ENCODE results near the gene EIF3K. TPM values are rescaled to one million over a fixed set of nuclear protein-coding genes. Genes with fewer than 3 reads are reported as not detected.
"Not testable (repeated sequence)": the region's sequence is repeated elsewhere in the genome, so short reads cannot be mapped to it uniquely, and the experiment has no call there.

EIF3K gene
- 258 and 262 TPM in 2 replicates for total RNA-seq
- long read RNA-seq, transcript EIF3K-201 (8 exons, 864 nt): major isoform, 114 of 137 reads
- long read RNA-seq, partial matches to known transcripts: 1 of 137 reads
- long read RNA-seq, other reads (novel, unspliced or antisense): 14 of 137 reads

- Mint-ChIP-seq H3K9me3 (ENCODE audit: unreplicated experiment) (no peaks in the 10 kb centered on the region), H3K4me3 (ENCODE audit: unreplicated experiment) (peak within 1 kb of the TSS; percentile 98), H3K36me3 (ENCODE audit: unreplicated experiment) (peaks cover 13% of the 10 kb centered on the region), H3K27me3 (ENCODE audit: unreplicated experiment) (peaks cover 3% of the 10 kb centered on the region), H3K27ac (ENCODE audit: unreplicated experiment) (peak within 1 kb of the TSS; percentile 94), H3K4me1 (ENCODE audit: unreplicated experiment) (peaks cover 20% of the 10 kb centered on the region)
- peak; percentile 99 for DNase-seq (ENCODE audit: extremely low spot score, unreplicated experiment)
- no peak for TF ChIP-seq CTCF (IDR thresholded peaks at IDR 0.05)
Measured at GRCh38 chr19:38618590-38619360, at the start of gene EIF3K. EIF3K (plus strand) TSS chr19:38619188; CDS start chr19:38619269, 81 bp downstream.

- DNase-seq (ENCODE audit: extremely low spot score, unreplicated experiment): no peak
Measured at GRCh38 chr19:38569368-38569983, 49.5 kb upstream of the EIF3K start.

GRCh38 chr19:38571682-38572081, 47.3 kb upstream of the EIF3K start:
- no peaks in the 10 kb centered on the region for H3K9me3 Mint-ChIP-seq (ENCODE audit: unreplicated experiment)
- TF ChIP-seq CTCF (IDR thresholded peaks at IDR 0.05): no peak
- H3K27me3 Mint-ChIP-seq (ENCODE audit: unreplicated experiment): peaks cover 2% of the 10 kb centered on the region
- H3K4me1 Mint-ChIP-seq (ENCODE audit: unreplicated experiment): no peaks in the 10 kb centered on the region
- H3K36me3 Mint-ChIP-seq (ENCODE audit: unreplicated experiment): no peaks in the 10 kb centered on the region
- no peak overlapping the region for H3K27ac Mint-ChIP-seq (ENCODE audit: unreplicated experiment)
- H3K4me3 Mint-ChIP-seq (ENCODE audit: unreplicated experiment): no peak overlapping the region
- DNase-seq (ENCODE audit: extremely low spot score, unreplicated experiment): no peak

More at GRCh38 chr19:38569368-38569983, 49.5 kb upstream of the EIF3K start:
- Mint-ChIP-seq H3K27me3 (ENCODE audit: unreplicated experiment) (peaks cover 2% of the 10 kb centered on the region), H3K9me3 (ENCODE audit: unreplicated experiment) (no peaks in the 10 kb centered on the region), H3K4me1 (ENCODE audit: unreplicated experiment) (no peaks in the 10 kb centered on the region), H3K4me3 (ENCODE audit: unreplicated experiment) (no peak overlapping the region), H3K27ac (ENCODE audit: unreplicated experiment) (no peak overlapping the region), H3K36me3 (ENCODE audit: unreplicated experiment) (no peaks in the 10 kb centered on the region)
- no peak for TF ChIP-seq CTCF (IDR thresholded peaks at IDR 0.05)

GRCh38 chr19:38577826-38578225, 41.2 kb upstream of the EIF3K start:
- Mint-ChIP-seq H3K36me3 (ENCODE audit: unreplicated experiment) (no peaks in the 10 kb centered on the region), H3K4me1 (ENCODE audit: unreplicated experiment) (no peaks in the 10 kb centered on the region), H3K4me3 (ENCODE audit: unreplicated experiment) (no peak overlapping the region), H3K9me3 (ENCODE audit: unreplicated experiment) (no peaks in the 10 kb centered on the region), H3K27me3 (ENCODE audit: unreplicated experiment) (no peaks in the 10 kb centered on the region), H3K27ac (ENCODE audit: unreplicated experiment) (no peak overlapping the region)
- no peak for DNase-seq (ENCODE audit: extremely low spot score, unreplicated experiment)
- TF ChIP-seq CTCF (IDR thresholded peaks at IDR 0.05): no peak

GRCh38 chr19:38579304-38579703, 39.7 kb upstream of the EIF3K start:
- H3K4me3 Mint-ChIP-seq (ENCODE audit: unreplicated experiment); H3K36me3 Mint-ChIP-seq (ENCODE audit: unreplicated experiment); H3K27ac Mint-ChIP-seq (ENCODE audit: unreplicated experiment); H3K9me3 Mint-ChIP-seq (ENCODE audit: unreplicated experiment); H3K27me3 Mint-ChIP-seq (ENCODE audit: unreplicated experiment); H3K4me1 Mint-ChIP-seq (ENCODE audit: unreplicated experiment); DNase-seq (ENCODE audit: extremely low spot score, unreplicated experiment): not testable (repeated sequence)

Measured in osteocyte (in vitro differentiated cells).